Effector memory CD8-positive, alpha-beta T cell (primary cell): ENCODE measurements around the gene NHLRC4.
"Not testable (repeated sequence)": the region's sequence is repeated elsewhere in the genome, so short reads cannot be mapped to it uniquely, and the experiment has no call there.

Experiments
- ATAC-seq: fragments of 150-1000 bp; cut with Tn5 transposase; replicated peaks from 2 replicates; pipeline ENCODE4 v1.10.0; 2021; ENCODE audit warnings: mild to moderate bottlenecking, moderate library complexity
- DNase-seq, 3 experiments: peaks; one replicate each; pipeline ENCODE4 v3.0.0; 2021
- H3K27ac Mint-ChIP-seq, 2 donors: one replicate each; pipeline ENCODE4 v1.8.0; 2022; ENCODE audit warnings: mild to moderate bottlenecking in 2 of 2, mixed read lengths in 2 of 2, moderate library complexity in 2 of 2
- H3K27me3 Mint-ChIP-seq, 2 donors: one replicate each; pipeline ENCODE4 v1.8.0; 2022; ENCODE audit warnings: mixed read lengths in 2 of 2
- H3K36me3 Mint-ChIP-seq: one replicate; pipeline ENCODE4 v1.8.0; 2022; ENCODE audit warnings: mild to moderate bottlenecking, moderate library complexity, mixed read lengths; ENCODE audit not compliant: insufficient read depth
- H3K4me1 Mint-ChIP-seq, 2 donors: one replicate each; pipeline ENCODE4 v1.8.0; 2022; ENCODE audit warnings: low read depth in 2 of 2, mixed read lengths in 2 of 2
- H3K4me3 Mint-ChIP-seq, 2 donors: one replicate each; pipeline ENCODE4 v1.8.0; 2022; ENCODE audit warnings: mild to moderate bottlenecking in 2 of 2, mixed read lengths in 2 of 2, moderate library complexity in 2 of 2
- H3K9me3 Mint-ChIP-seq, 2 donors: one replicate each; pipeline ENCODE4 v1.8.0; 2022; ENCODE audit warnings: mixed read lengths in 2 of 2

Gene NHLRC4

GRCh38 chr16:593807-594206 is 27.0 kb downstream of the NHLRC4 start:
- ATAC-seq, result no peak
- H3K27ac Mint-ChIP-seq, result peak overlapping the region in 1 of 2 donors; percentile 49
- H3K4me1 Mint-ChIP-seq, result peaks cover 41 to 44% of the 10 kb centered on the region in 2 donors
- peak overlapping the region in 1 of 2 donors; percentile 7 for H3K4me3 Mint-ChIP-seq
- no peak for DNase-seq
- H3K27me3 Mint-ChIP-seq, result no peaks in the 10 kb centered on the region
- H3K9me3 Mint-ChIP-seq, result no peaks in the 10 kb centered on the region
- peaks cover 31% of the 10 kb centered on the region for H3K36me3 Mint-ChIP-seq

- DNase-seq, result no peak
- Mint-ChIP-seq H3K27me3 (no peaks in the 10 kb centered on the region), H3K27ac (no peak overlapping the region), H3K36me3 (peaks cover 23% of the 10 kb centered on the region), H3K9me3 (no peaks in the 10 kb centered on the region), H3K4me1 (peaks cover 41 to 44% of the 10 kb centered on the region in 2 donors), H3K4me3 (no peak overlapping the region)
- ATAC-seq, result no peak
Measured at GRCh38 chr16:595094-595528, 28.3 kb downstream of the NHLRC4 start.

- peak overlapping the region; percentile 65 to 83 for H3K27ac Mint-ChIP-seq
- DNase-seq (no peak), ATAC-seq (peak; percentile 31)
- H3K27me3 Mint-ChIP-seq, result no peaks in the 10 kb centered on the region
- peak overlapping the region in 1 of 2 donors; percentile 41 for H3K4me3 Mint-ChIP-seq
- H3K9me3 Mint-ChIP-seq, result no peaks in the 10 kb centered on the region
- H3K36me3 Mint-ChIP-seq, result peaks cover 18% of the 10 kb centered on the region
- peaks cover 36% of the 10 kb centered on the region in 2 donors for H3K4me1 Mint-ChIP-seq
Measured at GRCh38 chr16:595942-596735, 29.3 kb downstream of the NHLRC4 start.

GRCh38 chr16:596736-597060 is 29.9 kb downstream of the NHLRC4 start:
- DNase-seq, result no peak
- Mint-ChIP-seq H3K27me3 (no peaks in the 10 kb centered on the region), H3K9me3 (no peaks in the 10 kb centered on the region), H3K4me3 (no peak overlapping the region), H3K27ac (peak overlapping the region; percentile 65 to 83), H3K36me3 (peaks cover 16% of the 10 kb centered on the region), H3K4me1 (peaks cover 30 to 34% of the 10 kb centered on the region in 2 donors)
- no peak for ATAC-seq

- not testable (repeated sequence) for H3K27ac Mint-ChIP-seq, ATAC-seq, H3K9me3 Mint-ChIP-seq, H3K4me3 Mint-ChIP-seq, DNase-seq, H3K27me3 Mint-ChIP-seq
- Mint-ChIP-seq H3K4me1 (peaks cover 26 to 28% of the 10 kb centered on the region in 2 donors), H3K36me3 (peaks cover 13% of the 10 kb centered on the region)
Measured at GRCh38 chr16:597655-598054, 30.9 kb downstream of the NHLRC4 start.

GRCh38 chr16:598823-599739 is 32.3 kb downstream of the NHLRC4 start:
- peak overlapping the region in 1 of 2 donors; percentile 70 for H3K27ac Mint-ChIP-seq
- peaks cover 28 to 32% of the 10 kb centered on the region in 2 donors for H3K4me1 Mint-ChIP-seq
- peaks cover 13% of the 10 kb centered on the region for H3K36me3 Mint-ChIP-seq
- ATAC-seq, result no peak
- H3K27me3 Mint-ChIP-seq, result no peaks in the 10 kb centered on the region
- H3K4me3 Mint-ChIP-seq, result no peak overlapping the region
- H3K9me3 Mint-ChIP-seq, result no peaks in the 10 kb centered on the region
- no peak for DNase-seq

- no peak for ATAC-seq
Measured at GRCh38 chr16:600781-601180, 34.0 kb downstream of the NHLRC4 start.

GRCh38 chr16:603933-604332 is 37.1 kb downstream of the NHLRC4 start:
- DNase-seq, result no peak
- Mint-ChIP-seq H3K27me3 (no peaks in the 10 kb centered on the region), H3K4me1 (peaks cover 12 to 17% of the 10 kb centered on the region in 2 donors), H3K4me3 (no peak overlapping the region), H3K27ac (peak overlapping the region in 1 of 2 donors; percentile 45), H3K36me3 (peaks cover 3% of the 10 kb centered on the region), H3K9me3 (no peaks in the 10 kb centered on the region)
- ATAC-seq, result no peak

More at GRCh38 chr16:600781-601180, 34.0 kb downstream of the NHLRC4 start:
- no peaks in the 10 kb centered on the region for H3K27me3 Mint-ChIP-seq
- no peaks in the 10 kb centered on the region for H3K9me3 Mint-ChIP-seq
- H3K4me1 Mint-ChIP-seq, result peaks cover 19 to 20% of the 10 kb centered on the region in 2 donors
- no peak for DNase-seq
- no peak overlapping the region for H3K4me3 Mint-ChIP-seq
- peaks cover 13% of the 10 kb centered on the region for H3K36me3 Mint-ChIP-seq
- H3K27ac Mint-ChIP-seq, result no peak overlapping the region

GRCh38 chr16:606656-607307 is 40.0 kb downstream of the NHLRC4 start:
- Mint-ChIP-seq H3K4me3 (no peak overlapping the region), H3K4me1 (peaks cover 20 to 27% of the 10 kb centered on the region in 2 donors), H3K27me3 (no peaks in the 10 kb centered on the region), H3K9me3 (no peaks in the 10 kb centered on the region), H3K27ac (no peak overlapping the region), H3K36me3 (no peaks in the 10 kb centered on the region)
- DNase-seq (no peak), ATAC-seq (no peak)

- Mint-ChIP-seq H3K9me3 (no peaks in the 10 kb centered on the region), H3K27ac (no peak overlapping the region), H3K27me3 (no peaks in the 10 kb centered on the region), H3K4me3 (no peak overlapping the region), H3K36me3 (no peaks in the 10 kb centered on the region), H3K4me1 (peaks cover 20 to 23% of the 10 kb centered on the region in 2 donors)
- DNase-seq (no peak), ATAC-seq (no peak)
Measured at GRCh38 chr16:608019-608418, 41.2 kb downstream of the NHLRC4 start.

- H3K36me3 Mint-ChIP-seq, result no peaks in the 10 kb centered on the region
Measured at GRCh38 chr16:609316-609715, 42.5 kb downstream of the NHLRC4 start.

GRCh38 chr16:609984-610383 is 43.2 kb downstream of the NHLRC4 start:
- H3K27ac Mint-ChIP-seq, result no peak overlapping the region

More at GRCh38 chr16:609316-609715, 42.5 kb downstream of the NHLRC4 start:
- Mint-ChIP-seq H3K27ac (no peak overlapping the region), H3K4me1 (peaks cover 12 to 16% of the 10 kb centered on the region in 2 donors), H3K4me3 (no peak overlapping the region), H3K27me3 (no peaks in the 10 kb centered on the region), H3K9me3 (no peaks in the 10 kb centered on the region)
- DNase-seq (no peak), ATAC-seq (no peak)

More at GRCh38 chr16:609984-610383, 43.2 kb downstream of the NHLRC4 start:
- Mint-ChIP-seq H3K27me3 (no peaks in the 10 kb centered on the region), H3K9me3 (no peaks in the 10 kb centered on the region), H3K36me3 (no peaks in the 10 kb centered on the region), H3K4me3 (no peak overlapping the region), H3K4me1 (peaks cover 16% of the 10 kb centered on the region in 2 donors)
- ATAC-seq (no peak), DNase-seq (no peak)
